ENCODE measurements around the gene PPP2R5A. TPM values are rescaled to one million over a fixed set of nuclear protein-coding genes. Genes with fewer than 3 reads are reported as not detected.

Gene PPP2R5A
- total RNA-seq, 2 donors from 2014 or later, result 40.7 to 41.4 TPM

DNA sequence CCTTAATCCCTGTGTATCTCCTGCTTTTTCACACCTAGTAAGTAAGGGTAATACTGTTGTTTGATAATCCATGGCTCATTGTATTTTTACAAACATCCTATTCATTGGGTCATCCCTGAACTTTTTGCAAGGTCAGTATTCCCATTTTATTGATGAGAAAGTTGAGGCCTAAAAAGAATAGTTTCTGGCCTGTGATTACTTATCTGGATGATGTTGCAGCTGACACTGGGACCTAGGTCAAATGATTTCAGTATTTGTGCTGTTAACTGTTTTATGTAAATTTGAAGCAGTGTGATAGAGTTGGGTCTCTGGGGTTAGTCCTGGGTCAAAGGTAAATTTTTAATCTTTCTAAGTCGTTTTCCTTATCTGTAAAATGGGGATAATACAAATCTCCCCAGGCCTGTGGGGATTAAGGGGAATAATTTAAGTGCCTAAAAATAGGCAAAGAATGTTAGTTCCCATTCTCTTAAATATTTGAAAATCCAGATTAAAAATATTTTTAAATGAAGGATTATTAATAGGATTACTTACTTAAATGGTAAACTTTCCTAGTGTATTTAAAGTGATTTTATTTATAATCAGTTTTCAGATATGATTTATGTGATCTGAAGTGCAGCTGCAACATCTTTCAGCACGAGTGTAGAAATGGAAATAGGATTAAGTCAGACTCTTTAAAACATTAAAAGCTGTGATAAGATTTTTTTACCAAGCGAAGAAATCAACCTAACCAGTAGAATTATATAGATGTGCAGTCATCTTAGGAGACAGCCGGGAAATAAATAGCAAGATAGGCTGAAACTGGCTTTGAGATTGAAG is 4.3 kb downstream of the PPP2R5A start:
- Histone ChIP-seq H3K4me1 (ENCODE audit: control insufficient read depth, insufficient read depth, low read length) (peaks cover 4% of the 10 kb centered on the region), H3K9me3 (ENCODE audit: control insufficient read depth, low read length) (no peaks in the 10 kb centered on the region), H3K9ac (ENCODE audit: extremely low read depth, low read length, poor library complexity, severe bottlenecking) (no peak overlapping the region), H3K4me3 (ENCODE audit: low read length) (peak overlapping the region; percentile 13), H3K27ac (ENCODE audit: low read depth, low read length) (no peak overlapping the region), H3K36me3 (ENCODE audit: control insufficient read depth, insufficient read depth, low read length) (peaks cover 4% of the 10 kb centered on the region), H3K27me3 (ENCODE audit: control insufficient read depth, insufficient read depth, low read length, poor library complexity, severe bottlenecking) (no peaks in the 10 kb centered on the region)
- TF ChIP-seq, protein P1, sequence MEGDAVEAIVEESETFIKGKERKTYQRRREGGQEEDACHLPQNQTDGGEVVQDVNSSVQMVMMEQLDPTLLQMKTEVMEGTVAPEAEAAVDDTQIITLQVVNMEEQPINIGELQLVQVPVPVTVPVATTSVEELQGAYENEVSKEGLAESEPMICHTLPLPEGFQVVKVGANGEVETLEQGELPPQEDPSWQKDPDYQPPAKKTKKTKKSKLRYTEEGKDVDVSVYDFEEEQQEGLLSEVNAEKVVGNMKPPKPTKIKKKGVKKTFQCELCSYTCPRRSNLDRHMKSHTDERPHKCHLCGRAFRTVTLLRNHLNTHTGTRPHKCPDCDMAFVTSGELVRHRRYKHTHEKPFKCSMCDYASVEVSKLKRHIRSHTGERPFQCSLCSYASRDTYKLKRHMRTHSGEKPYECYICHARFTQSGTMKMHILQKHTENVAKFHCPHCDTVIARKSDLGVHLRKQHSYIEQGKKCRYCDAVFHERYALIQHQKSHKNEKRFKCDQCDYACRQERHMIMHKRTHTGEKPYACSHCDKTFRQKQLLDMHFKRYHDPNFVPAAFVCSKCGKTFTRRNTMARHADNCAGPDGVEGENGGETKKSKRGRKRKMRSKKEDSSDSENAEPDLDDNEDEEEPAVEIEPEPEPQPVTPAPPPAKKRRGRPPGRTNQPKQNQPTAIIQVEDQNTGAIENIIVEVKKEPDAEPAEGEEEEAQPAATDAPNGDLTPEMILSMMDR (conservative IDR thresholded peaks at IDR 0.05), result no peak
- WGBS, 2 experiments (ENCODE audit: insufficient coverage in 1 of 2, insufficient read length in 1 of 2), result 86 to 88% methylated on average over 3 to 4 of the region's 4 CpGs
- Mint-ChIP-seq H3K9me3 (no peaks in the 10 kb centered on the region), H3K36me3 (ENCODE audit: low read depth) (no peaks in the 10 kb centered on the region), H3K4me3 (no peak overlapping the region), H3K4me1 (peaks cover 54% of the 10 kb centered on the region), H3K27me3 (ENCODE audit: insufficient read depth) (no peaks in the 10 kb centered on the region), H3K27ac (no peak overlapping the region)
- DNase-seq, result no peak

DNA sequence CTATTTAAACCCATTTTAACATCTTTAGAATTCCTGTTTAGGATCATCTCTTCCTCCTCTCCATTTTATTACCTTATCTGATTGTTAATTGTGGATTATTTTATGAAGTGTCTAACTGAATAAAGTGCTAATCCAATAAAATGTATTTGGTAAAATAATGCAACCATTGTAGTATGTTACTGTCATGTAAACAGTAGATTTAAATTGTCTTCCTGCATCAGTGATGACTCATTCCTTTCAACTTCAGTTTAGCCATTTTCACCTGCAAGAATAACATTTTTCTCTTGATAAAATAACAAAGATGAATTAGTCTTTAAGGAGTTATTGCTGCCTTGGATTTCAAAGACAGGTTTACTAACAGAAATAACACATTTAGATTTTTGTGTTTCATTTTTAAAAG is 5.4 kb downstream of the PPP2R5A start:
- Histone ChIP-seq H3K36me3 (ENCODE audit: control insufficient read depth, insufficient read depth, low read length) (peaks cover 4% of the 10 kb centered on the region), H3K27me3 (ENCODE audit: control insufficient read depth, insufficient read depth, low read length, poor library complexity, severe bottlenecking) (no peaks in the 10 kb centered on the region), H3K27ac (ENCODE audit: low read depth, low read length) (no peak overlapping the region), H3K4me3 (ENCODE audit: low read length) (peak overlapping the region; percentile 13), H3K9me3 (ENCODE audit: control insufficient read depth, low read length) (no peaks in the 10 kb centered on the region), H3K9ac (ENCODE audit: extremely low read depth, low read length, poor library complexity, severe bottlenecking) (no peak overlapping the region), H3K4me1 (ENCODE audit: control insufficient read depth, insufficient read depth, low read length) (peaks cover 4% of the 10 kb centered on the region)
- DNase-seq, result no peak
- TF ChIP-seq, protein P1 (conservative IDR thresholded peaks at IDR 0.05), result no peak
- no peaks in the 10 kb centered on the region for H3K9me3 Mint-ChIP-seq
- H3K4me1 Mint-ChIP-seq, result peaks cover 64% of the 10 kb centered on the region
- no peaks in the 10 kb centered on the region for H3K36me3 Mint-ChIP-seq (ENCODE audit: low read depth)
- H3K27me3 Mint-ChIP-seq (ENCODE audit: insufficient read depth), result no peaks in the 10 kb centered on the region
- no peak overlapping the region for H3K4me3 Mint-ChIP-seq
- H3K27ac Mint-ChIP-seq, result no peak overlapping the region

DNA sequence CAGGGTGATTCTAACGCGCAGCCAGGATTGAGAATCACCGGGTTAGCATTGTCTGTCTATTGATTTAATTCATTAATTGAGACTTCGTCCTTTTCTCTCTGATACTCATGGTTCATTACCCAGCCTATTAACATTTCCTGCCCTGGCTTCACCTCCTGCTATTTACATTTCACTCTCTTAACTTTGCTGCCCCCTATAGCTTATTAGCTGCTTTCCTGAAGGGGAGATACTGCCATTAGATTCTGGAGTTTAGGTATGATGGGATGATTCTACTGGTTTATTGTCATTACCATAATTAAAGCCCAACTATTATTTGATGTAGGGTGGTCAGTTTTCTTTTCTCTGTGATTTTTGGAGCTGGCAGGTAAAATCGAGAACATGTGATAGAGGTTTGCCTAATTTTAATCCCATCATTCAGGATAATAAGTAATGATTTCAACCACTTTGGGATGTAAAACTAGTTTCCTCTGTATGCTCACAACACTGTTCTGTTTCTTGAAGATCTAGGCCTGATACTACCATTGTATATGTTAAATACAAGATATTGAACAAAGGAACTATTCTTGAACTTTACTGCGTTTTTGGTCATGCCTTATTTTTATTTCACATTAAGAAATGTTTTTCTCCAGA is 6.4 kb downstream of the PPP2R5A start:
- peaks cover 4% of the 10 kb centered on the region for H3K4me1 ChIP-seq (ENCODE audit: control insufficient read depth, insufficient read depth, low read length)
- H3K9me3 Mint-ChIP-seq, result no peaks in the 10 kb centered on the region
- peaks cover 71% of the 10 kb centered on the region for H3K4me1 Mint-ChIP-seq
- H3K9ac ChIP-seq (ENCODE audit: extremely low read depth, low read length, poor library complexity, severe bottlenecking), result no peak overlapping the region
- H3K36me3 Mint-ChIP-seq (ENCODE audit: low read depth), result no peaks in the 10 kb centered on the region
- TF ChIP-seq, protein P1 (conservative IDR thresholded peaks at IDR 0.05), result peak; percentile 82
- no peak overlapping the region for H3K4me3 Mint-ChIP-seq
- no peak for DNase-seq
- H3K36me3 ChIP-seq (ENCODE audit: control insufficient read depth, insufficient read depth, low read length), result peaks cover 4% of the 10 kb centered on the region
- no peaks in the 10 kb centered on the region for H3K9me3 ChIP-seq (ENCODE audit: control insufficient read depth, low read length)
- H3K27ac ChIP-seq (ENCODE audit: low read depth, low read length), result no peak overlapping the region
- peak overlapping the region; percentile 69 for H3K27ac Mint-ChIP-seq
- H3K27me3 ChIP-seq (ENCODE audit: control insufficient read depth, insufficient read depth, low read length, poor library complexity, severe bottlenecking), result no peaks in the 10 kb centered on the region
- WGBS, 2 experiments (ENCODE audit: insufficient coverage in 1 of 2, insufficient read length in 1 of 2), result 25 to 100% methylated on average over 1 to 6 of the region's 6 CpGs
- H3K4me3 ChIP-seq (ENCODE audit: low read length), result peak overlapping the region; percentile 27
- no peaks in the 10 kb centered on the region for H3K27me3 Mint-ChIP-seq (ENCODE audit: insufficient read depth)

All from endodermal cell (in vitro differentiated cells).